Neural cell (in vitro differentiated cells): ENCODE measurements around the gene CLDN7. TPM values are rescaled to one million over a fixed set of nuclear protein-coding genes. Genes with fewer than 3 reads are reported as not detected.
A peak's percentile ranks its signal among the peaks of the same experiment; 100 is the strongest.

Experiments used
- H2AFZ ChIP-seq: fragments of 200-600, 300-800 bp; sonication (generic), shearing (Covaris generic); 2 replicates; pipeline ENCODE4 v1.6.0; 2014; ENCODE audit warnings: low read depth, mild to moderate bottlenecking, antibody characterized with exemption, low read length, moderate library complexity
- H3F3A ChIP-seq: fragments of 200-600 bp; shearing (Covaris generic); 2 replicates; pipeline ENCODE4 v1.6.1; 2016; ENCODE audit warnings: mild to moderate bottlenecking, moderate library complexity, mixed read lengths, antibody characterized with exemption, low read length; ENCODE audit not compliant: insufficient read depth, poor library complexity, severe bottlenecking
- H3K27ac ChIP-seq: fragments of 200-600, 300-800 bp; sonication (generic), shearing (Covaris generic); 2 replicates; pipeline ENCODE4 v1.5.1; 2014; ENCODE audit warnings: mild to moderate bottlenecking, low read length, moderate library complexity
- H3K27me3 ChIP-seq: fragments of 300-800, 200-600 bp; sonication (generic), shearing (Covaris generic); 2 replicates; pipeline ENCODE4 v1.6.0; 2014; ENCODE audit warnings: mild to moderate bottlenecking, low read depth, low read length, moderate library complexity; ENCODE audit not compliant: insufficient read depth
- H3K36me3 ChIP-seq: fragments of 300-800, 200-600 bp; sonication (generic), shearing (Covaris generic); 2 replicates; pipeline ENCODE4 v1.5.1; 2014; ENCODE audit warnings: mild to moderate bottlenecking, antibody characterized with exemption, low read length, moderate library complexity; ENCODE audit not compliant: insufficient read depth
- H3K4me2 ChIP-seq: fragments of 300-800, 200-600 bp; sonication (generic), shearing (Covaris generic); 2 replicates; pipeline ENCODE4 v1.6.0; 2014; ENCODE audit warnings: mild to moderate bottlenecking, low read length
- H3K4me3 ChIP-seq: fragments of 300-800, 200-600 bp; sonication (generic), shearing (Covaris generic); 2 replicates; pipeline ENCODE4 v1.5.1; 2014; ENCODE audit warnings: mild to moderate bottlenecking, low read length, moderate library complexity
- H3K79me2 ChIP-seq: fragments of 200-600 bp; shearing (Covaris generic); replicated peaks from 2 replicates; pipeline ENCODE4 v1.6.0; 2014; ENCODE audit warnings: mild to moderate bottlenecking, low read length, moderate library complexity; ENCODE audit not compliant: insufficient read depth
- H3K9ac ChIP-seq: fragments of 300-800, 200-600 bp; sonication (generic), shearing (Covaris generic); 2 replicates; pipeline ENCODE4 v1.6.1; 2016; ENCODE audit warnings: mild to moderate bottlenecking, low read length, mixed read lengths
- H3K9me2 ChIP-seq: fragments of 200-600 bp; shearing (Covaris generic); 2 replicates; pipeline ENCODE4 v1.6.1; 2016; ENCODE audit warnings: mild to moderate bottlenecking, low read length, mixed read lengths; ENCODE audit not compliant: insufficient read depth
- H3K9me3 ChIP-seq: fragments of 200-600, 300-800 bp; sonication (generic), shearing (Covaris generic); 2 replicates; pipeline ENCODE4 v1.6.1; 2016; ENCODE audit warnings: mild to moderate bottlenecking, mixed run types, low read length, moderate library complexity, mixed read lengths
- H4K20me1 ChIP-seq: fragments of 200-600 bp; shearing (Covaris generic); 2 replicates; pipeline ENCODE4 v1.6.1; 2016; ENCODE audit warnings: mild to moderate bottlenecking, mixed run types; ENCODE audit not compliant: insufficient read depth
- CTCF ChIP-seq: fragments of 450-650 bp; IDR thresholded peaks from 2 replicates; pipeline ENCODE4 v1.5.1; 2014; ENCODE audit warnings: antibody characterized with exemption, mild to moderate bottlenecking, moderate library complexity; ENCODE audit not compliant: poor library complexity, severe bottlenecking
- EP300 ChIP-seq: fragments of 450-650 bp; conservative IDR thresholded peaks from 2 replicates; pipeline ENCODE4 v1.6.1; 2014; ENCODE audit warnings: antibody characterized with exemption, mild to moderate bottlenecking, moderate library complexity; ENCODE audit not compliant: poor library complexity, severe bottlenecking
- EZH2 ChIP-seq: fragments of 200-600, 300-800 bp; shearing (Covaris generic), sonication (generic); IDR thresholded peaks from 2 replicates; pipeline ENCODE4 v1.6.1; 2014; ENCODE audit warnings: antibody characterized with exemption, low read length, borderline replicate concordance, mild to moderate bottlenecking; ENCODE audit not compliant: insufficient read depth, poor library complexity, severe bottlenecking
- MXI1 ChIP-seq: fragments of 450-650 bp; conservative IDR thresholded peaks from 2 replicates; pipeline ENCODE4 v1.6.1; 2014; ENCODE audit warnings: antibody characterized with exemption, mild to moderate bottlenecking; ENCODE audit not compliant: poor library complexity, severe bottlenecking
- POLR2AphosphoS5 ChIP-seq: IDR thresholded peaks from 2 replicates; pipeline ENCODE4 v1.6.1; 2012
- RAD21 ChIP-seq: fragments of 450-650 bp; conservative IDR thresholded peaks from 2 replicates; pipeline ENCODE4 v1.6.1; 2014; ENCODE audit warnings: antibody characterized with exemption, mild to moderate bottlenecking, moderate library complexity
- REST ChIP-seq: IDR thresholded peaks from 2 replicates; pipeline ENCODE4 v1.6.1; 2012; ENCODE audit warnings: borderline replicate concordance
- SMC3 ChIP-seq: fragments of 450-650 bp; conservative IDR thresholded peaks from 2 replicates; pipeline ENCODE4 v1.6.1; 2014; ENCODE audit warnings: antibody characterized with exemption, mild to moderate bottlenecking, moderate library complexity; ENCODE audit not compliant: poor library complexity
- TAF1 ChIP-seq: IDR thresholded peaks from 2 replicates; pipeline ENCODE4 v1.6.1; 2012; ENCODE audit warnings: low read depth
- polyA plus RNA-seq: library from polyadenylated mRNA; depleted of rRNA; stranded (reverse); fragments of >200 nt; gene quantifications from 2 replicates; pipeline ENCODE4 v1.2.3, GENCODE V29; 2014

CLDN7 gene
- polyA plus RNA-seq, 1 donor from 2014 or later: 0.27 TPM

- Histone ChIP-seq H2AFZ (no peak within 1 kb of the TSS), H3K9me3 (no peaks in the 10 kb centered on the region), H3K4me2 (peak within 1 kb of the TSS; percentile 84), H3K9ac (no peak within 1 kb of the TSS), H3K27me3 (peaks cover 31% of the 10 kb centered on the region), H3K4me3 (peak within 1 kb of the TSS; percentile 60), H4K20me1 (no peaks in the 10 kb centered on the region), H3K36me3 (no peaks in the 10 kb centered on the region), H3K27ac (no peak within 1 kb of the TSS), H3F3A (no peaks in the 10 kb centered on the region), H3K79me2 (no peaks in the 10 kb centered on the region), H3K9me2 (no peaks in the 10 kb centered on the region)
- no peak for TF ChIP-seq POLR2AphosphoS5
- TF ChIP-seq MXI1: peak; percentile 76
Measured at GRCh38 chr17:7281074-7281952, 19.0 kb upstream of the CLDN7 start, which contains the start of gene SLC2A4. TSS of gene SLC2A4 (plus strand) at chr17:7281718. CDS start at chr17:7281935, 217 bp downstream.

GRCh38 chr17:7280519-7281073 is 18.3 kb upstream of the CLDN7 start:
- Histone ChIP-seq H3K9me2 (no peaks in the 10 kb centered on the region), H3K9me3 (no peaks in the 10 kb centered on the region), H4K20me1 (no peaks in the 10 kb centered on the region), H3K27me3 (peaks cover 31% of the 10 kb centered on the region), H3K9ac (no peak overlapping the region), H2AFZ (no peak overlapping the region), H3K4me2 (peak overlapping the region; percentile 84), H3K79me2 (no peaks in the 10 kb centered on the region), H3F3A (no peaks in the 10 kb centered on the region), H3K27ac (no peak overlapping the region), H3K4me3 (peak overlapping the region; percentile 60), H3K36me3 (no peaks in the 10 kb centered on the region)
- TF ChIP-seq REST (no peak), MXI1 (peak; percentile 12), EP300 (no peak), TAF1 (no peak), POLR2AphosphoS5 (no peak), RAD21 (peak; percentile 96), EZH2 (no peak), SMC3 (peak; percentile 96), CTCF (peak; percentile 98)
